CD4-positive, CD25-positive, alpha-beta regulatory T cell (primary cell): ENCODE data around the gene FRMD1. TPM values are rescaled to one million over a fixed set of nuclear protein-coding genes. Genes with fewer than 3 reads are reported as not detected.

Experiments used
- ATAC-seq, 2 donors: fragments of 150-1000 bp; cut with Tn5 transposase; one replicate each; pipeline ENCODE4 v1.10.0; 2021; ENCODE audit warnings: low read depth in 2 of 2, moderate number of reproducible peaks in 2 of 2, moderate library complexity in 1 of 2
- DNase-seq, 3 donors: peaks; one replicate each; pipeline versions ENCODE4 v3.0.0 to v3.0.0-alpha.2; 2012 to 2022; ENCODE audit warnings: mixed read lengths in 1 of 3
- H3K27ac ChIP-seq: one replicate; pipeline ENCODE4 v1.7.0; 2013; ENCODE audit warnings: mild to moderate bottlenecking, low read length; ENCODE audit not compliant: insufficient read depth, poor library complexity, severe bottlenecking
- H3K27me3 ChIP-seq: one replicate; pipeline ENCODE4 v1.7.0; 2013; ENCODE audit warnings: low read length; ENCODE audit not compliant: control insufficient read depth, insufficient read depth
- H3K36me3 ChIP-seq: one replicate; pipeline ENCODE4 v1.7.0; 2013; ENCODE audit warnings: mild to moderate bottlenecking, low read length, moderate library complexity; ENCODE audit not compliant: control insufficient read depth, insufficient read depth
- H3K4me1 ChIP-seq: 2 replicates; pipeline ENCODE4 v1.7.0; 2013; ENCODE audit warnings: mild to moderate bottlenecking, low read length; ENCODE audit not compliant: insufficient read depth, control insufficient read depth, poor library complexity, severe bottlenecking
- H3K4me3 ChIP-seq: one replicate; pipeline ENCODE4 v1.7.0; 2013; ENCODE audit warnings: low read depth, mild to moderate bottlenecking, low read length, moderate library complexity
- H3K9me3 ChIP-seq, 2 experiments: 1 replicate in 1 of 2; 2 replicates in 1 of 2; pipeline ENCODE4 v1.7.0; 2013; ENCODE audit warnings: low read length in 2 of 2, mild to moderate bottlenecking in 1 of 2, moderate library complexity in 1 of 2; ENCODE audit not compliant: control insufficient read depth in 2 of 2
- H3K27ac Mint-ChIP-seq, 3 donors: one replicate each; pipeline ENCODE4 v1.8.0; 2020 to 2022; ENCODE audit warnings: mild to moderate bottlenecking in 3 of 3, mixed read lengths in 3 of 3, moderate library complexity in 2 of 3
- H3K27me3 Mint-ChIP-seq: one replicate; pipeline ENCODE4 v1.8.0; 2022; ENCODE audit warnings: mild to moderate bottlenecking, mixed read lengths
- H3K36me3 Mint-ChIP-seq: one replicate; pipeline ENCODE4 v1.8.0; 2020; ENCODE audit warnings: mixed read lengths
- H3K4me1 Mint-ChIP-seq, 4 donors: one replicate each; pipeline ENCODE4 v1.8.0; 2020 to 2022; ENCODE audit warnings: mixed read lengths in 4 of 4, mild to moderate bottlenecking in 1 of 4
- H3K4me3 Mint-ChIP-seq, 4 donors: one replicate each; pipeline ENCODE4 v1.8.0; 2020 to 2022; ENCODE audit warnings: mild to moderate bottlenecking in 4 of 4, mixed read lengths in 4 of 4, moderate library complexity in 3 of 4
- H3K9me3 Mint-ChIP-seq, 7 donors: one replicate each; pipeline ENCODE4 v1.8.0; 2020 to 2022; ENCODE audit warnings: mixed read lengths in 7 of 7, mild to moderate bottlenecking in 3 of 7, moderate library complexity in 2 of 7
- polyA plus RNA-seq, 4 donors: library from polyadenylated mRNA; unstranded; fragments of 300-500 nt; fragmentation: Illumina TruSeq; gene quantifications; one replicate each; pipeline ENCODE4 v1.2.3, GENCODE V29; 2021
- total RNA-seq: library from RNA; stranded (reverse); gene quantifications from one replicate; pipeline ENCODE4 v1.2.3, GENCODE V29; 2022

FRMD1 gene
- total and polyA plus RNA-seq, 5 donors from 2014 or later: not detected

GRCh38 chr6:168031411-168031971 is 47.5 kb downstream of the FRMD1 start:
- Histone ChIP-seq H3K9me3 (no peaks in the 10 kb centered on the region), H3K27me3 (no peaks in the 10 kb centered on the region), H3K4me1 (no peaks in the 10 kb centered on the region), H3K27ac (no peak overlapping the region), H3K36me3 (no peaks in the 10 kb centered on the region), H3K4me3 (no peak overlapping the region)
- Mint-ChIP-seq H3K27ac (no peak overlapping the region), H3K4me1 (peaks cover 0 to 12% (median 1%) of the 10 kb centered on the region in 4 donors), H3K4me3 (no peak overlapping the region), H3K36me3 (no peaks in the 10 kb centered on the region), H3K27me3 (peaks cover 4% of the 10 kb centered on the region), H3K9me3 (peaks cover 0 to 9% (median 0%) of the 10 kb centered on the region in 7 donors)
- no peak for DNase-seq
- ATAC-seq: no peak

- Histone ChIP-seq H3K4me1 (no peaks in the 10 kb centered on the region), H3K27ac (no peak overlapping the region), H3K4me3 (no peak overlapping the region), H3K9me3 (no peaks in the 10 kb centered on the region), H3K27me3 (no peaks in the 10 kb centered on the region), H3K36me3 (no peaks in the 10 kb centered on the region)
- Mint-ChIP-seq H3K4me3 (no peak overlapping the region), H3K36me3 (no peaks in the 10 kb centered on the region), H3K27ac (no peak overlapping the region), H3K27me3 (peaks cover 4% of the 10 kb centered on the region), H3K9me3 (peaks cover 0 to 9% (median 0%) of the 10 kb centered on the region in 7 donors), H3K4me1 (peaks cover 0 to 9% (median 1%) of the 10 kb centered on the region in 4 donors)
- DNase-seq: no peak
- ATAC-seq: no peak
Measured at GRCh38 chr6:168030908-168031307, 48.1 kb downstream of the FRMD1 start.

GRCh38 chr6:168030218-168030746 is 48.7 kb downstream of the FRMD1 start:
- Histone ChIP-seq H3K4me1 (no peaks in the 10 kb centered on the region), H3K27me3 (no peaks in the 10 kb centered on the region), H3K27ac (no peak overlapping the region), H3K9me3 (no peaks in the 10 kb centered on the region), H3K4me3 (no peak overlapping the region), H3K36me3 (no peaks in the 10 kb centered on the region)
- Mint-ChIP-seq H3K36me3 (no peaks in the 10 kb centered on the region), H3K9me3 (peaks cover 0 to 9% (median 0%) of the 10 kb centered on the region in 7 donors), H3K4me1 (peaks cover 0 to 7% (median 2%) of the 10 kb centered on the region in 4 donors), H3K27ac (no peak overlapping the region), H3K4me3 (no peak overlapping the region), H3K27me3 (peaks cover 4% of the 10 kb centered on the region)
- ATAC-seq (no peak), DNase-seq (no peak)

GRCh38 chr6:168029459-168030217 is 49.4 kb downstream of the FRMD1 start:
- Mint-ChIP-seq H3K9me3 (peaks cover 0 to 7% (median 0%) of the 10 kb centered on the region in 7 donors), H3K27ac (no peak overlapping the region), H3K4me3 (no peak overlapping the region), H3K36me3 (no peaks in the 10 kb centered on the region), H3K27me3 (peaks cover 4% of the 10 kb centered on the region), H3K4me1 (peaks cover 0 to 4% (median under 1%) of the 10 kb centered on the region in 4 donors)
- Histone ChIP-seq H3K36me3 (no peaks in the 10 kb centered on the region), H3K4me3 (no peak overlapping the region), H3K27me3 (no peaks in the 10 kb centered on the region), H3K9me3 (no peaks in the 10 kb centered on the region), H3K4me1 (no peaks in the 10 kb centered on the region), H3K27ac (no peak overlapping the region)
- no peak for DNase-seq
- peak in 1 of 2 donors; percentile 31 for ATAC-seq

GRCh38 chr6:168028181-168028580 is 50.8 kb downstream of the FRMD1 start:
- H3K9me3 ChIP-seq: no peaks in the 10 kb centered on the region
- ATAC-seq (no peak), DNase-seq (no peak)
- Mint-ChIP-seq H3K27me3 (peaks cover 4% of the 10 kb centered on the region), H3K9me3 (peaks cover 0 to 4% (median 0%) of the 10 kb centered on the region in 7 donors), H3K27ac (no peak overlapping the region), H3K4me1 (peaks cover 0 to 4% (median under 1%) of the 10 kb centered on the region in 4 donors), H3K4me3 (no peak overlapping the region), H3K36me3 (no peaks in the 10 kb centered on the region)
- H3K27me3 ChIP-seq: no peaks in the 10 kb centered on the region
- H3K36me3 ChIP-seq: no peaks in the 10 kb centered on the region
- no peaks in the 10 kb centered on the region for H3K4me1 ChIP-seq
- H3K4me3 ChIP-seq: no peak overlapping the region
- no peak overlapping the region for H3K27ac ChIP-seq

GRCh38 chr6:168027521-168027920 is 51.5 kb downstream of the FRMD1 start:
- Mint-ChIP-seq H3K27me3 (peaks cover 4% of the 10 kb centered on the region), H3K4me3 (no peak overlapping the region), H3K4me1 (peaks cover 0 to 4% (median under 1%) of the 10 kb centered on the region in 4 donors), H3K36me3 (no peaks in the 10 kb centered on the region), H3K9me3 (peaks cover 0 to 4% (median 0%) of the 10 kb centered on the region in 7 donors), H3K27ac (no peak overlapping the region)
- Histone ChIP-seq H3K4me3 (no peak overlapping the region), H3K4me1 (no peaks in the 10 kb centered on the region), H3K9me3 (no peaks in the 10 kb centered on the region), H3K36me3 (no peaks in the 10 kb centered on the region), H3K27me3 (no peaks in the 10 kb centered on the region), H3K27ac (no peak overlapping the region)
- DNase-seq: no peak
- no peak for ATAC-seq

GRCh38 chr6:168026925-168027324 is 52.1 kb downstream of the FRMD1 start:
- DNase-seq: no peak
- H3K27ac Mint-ChIP-seq: no peak overlapping the region
- no peaks in the 10 kb centered on the region for H3K27me3 ChIP-seq
- H3K4me1 Mint-ChIP-seq: peaks cover 0 to 4% (median under 1%) of the 10 kb centered on the region in 4 donors
- H3K9me3 ChIP-seq: no peaks in the 10 kb centered on the region
- no peak overlapping the region for H3K4me3 ChIP-seq
- peaks cover 0 to 4% (median 0%) of the 10 kb centered on the region in 7 donors for H3K9me3 Mint-ChIP-seq
- H3K4me1 ChIP-seq: no peaks in the 10 kb centered on the region
- no peak overlapping the region for H3K4me3 Mint-ChIP-seq
- no peaks in the 10 kb centered on the region for H3K36me3 Mint-ChIP-seq
- no peaks in the 10 kb centered on the region for H3K36me3 ChIP-seq
- no peak for ATAC-seq
- H3K27me3 Mint-ChIP-seq: peaks cover 1% of the 10 kb centered on the region
- H3K27ac ChIP-seq: no peak overlapping the region
